Mucosa of rectum (tissue), 2 donors: Measurements from ENCODE around the gene PAK4.
A peak's percentile ranks its signal among the peaks of the same experiment; 100 is the strongest.

Experiments
- H3K27ac ChIP-seq, 2 donors: one replicate each; pipeline ENCODE4 v1.7.0; 2013; ENCODE audit warnings: inconsistent platforms in 2 of 2, low read depth in 2 of 2, low read length in 2 of 2
- H3K27me3 ChIP-seq, 2 donors: one replicate each; pipeline ENCODE4 v1.7.0; 2013; ENCODE audit warnings: low read length in 2 of 2; ENCODE audit not compliant: control insufficient read depth in 2 of 2, insufficient read depth in 2 of 2
- H3K36me3 ChIP-seq, 2 donors: one replicate each; pipeline ENCODE4 v1.7.0; 2013; ENCODE audit warnings: low read length in 2 of 2; ENCODE audit not compliant: control insufficient read depth in 2 of 2, insufficient read depth in 2 of 2
- H3K4me1 ChIP-seq, 2 donors: one replicate each; pipeline ENCODE4 v1.7.0; 2013; ENCODE audit warnings: low read length in 2 of 2, mild to moderate bottlenecking in 1 of 2; ENCODE audit not compliant: control insufficient read depth in 2 of 2, insufficient read depth in 2 of 2
- H3K4me3 ChIP-seq, 2 donors: one replicate each; pipeline ENCODE4 v1.7.0; 2013; ENCODE audit warnings: low read length in 2 of 2
- H3K9ac ChIP-seq, 2 donors: one replicate each; pipeline ENCODE4 v1.7.0; 2013; ENCODE audit warnings: low read length in 2 of 2, low read depth in 1 of 2, mild to moderate bottlenecking in 1 of 2
- H3K9me3 ChIP-seq, 2 donors: one replicate each; pipeline ENCODE4 v1.7.0; 2013; ENCODE audit warnings: low read length in 2 of 2; ENCODE audit not compliant: control insufficient read depth in 2 of 2
- donor health status: healthy.
- donor health status: Normal muscosa, but diverticular disease.

Gene PAK4

DNA sequence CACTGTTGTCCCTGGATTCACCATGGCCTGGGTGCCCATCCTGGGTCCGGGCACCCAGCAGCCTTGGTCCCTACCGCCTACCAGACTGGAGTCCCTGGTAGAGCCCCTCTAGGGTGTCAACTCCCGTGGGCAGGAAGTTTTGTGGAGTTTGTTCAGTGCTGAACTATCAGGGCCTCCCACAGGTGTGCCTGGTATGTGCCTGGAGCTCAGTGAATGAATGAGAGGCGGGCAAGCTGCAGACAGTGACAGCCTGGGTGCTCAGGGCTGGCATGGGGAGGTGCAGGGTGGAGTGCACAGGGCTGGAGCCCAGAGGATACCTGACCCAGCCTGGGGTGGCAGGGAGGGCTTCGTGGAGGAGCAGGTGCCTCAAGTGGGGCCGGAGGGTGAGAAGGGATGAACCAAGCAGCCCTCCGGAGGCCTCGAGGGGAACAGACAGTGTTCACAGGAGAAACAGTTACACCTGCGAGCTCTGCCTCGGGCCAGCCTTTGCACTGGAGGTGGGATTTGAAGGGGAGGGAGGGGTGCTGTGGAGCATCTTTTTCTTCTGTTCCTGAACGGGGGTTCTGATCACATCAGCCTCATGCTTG is 29.6 kb downstream of the PAK4 start:
- Histone ChIP-seq H3K4me3 (no peak overlapping the region), H3K9me3 (no peaks in the 10 kb centered on the region), H3K27me3 (no peaks in the 10 kb centered on the region), H3K27ac (peak overlapping the region in 1 of 2 donors; percentile 1), H3K9ac (no peak overlapping the region), H3K4me1 (peaks cover 16 to 35% of the 10 kb centered on the region in 2 donors), H3K36me3 (peaks cover 0 to 5% of the 10 kb centered on the region in 2 donors)

DNA sequence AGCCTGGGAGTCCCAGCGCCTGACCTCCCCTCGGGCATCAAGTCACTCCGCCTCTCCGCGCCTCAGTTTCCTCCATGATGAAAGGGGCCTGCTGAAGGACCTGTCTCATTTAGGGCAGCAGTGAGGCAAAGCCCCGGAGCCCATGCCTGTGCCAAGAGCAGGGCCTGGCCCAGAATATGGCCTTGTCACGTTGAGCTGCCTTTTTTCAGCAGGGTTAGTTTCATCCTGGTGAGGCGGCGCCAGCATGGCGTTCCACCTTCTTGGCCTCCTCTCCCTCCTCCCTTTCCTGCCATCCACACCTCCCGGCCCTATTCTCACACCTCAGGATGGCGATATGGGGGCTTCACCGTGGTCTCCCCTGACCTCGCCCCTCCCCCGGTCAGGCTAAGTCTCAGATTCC is 30.2 kb downstream of the PAK4 start:
- Histone ChIP-seq H3K27me3 (no peaks in the 10 kb centered on the region), H3K36me3 (peaks cover 0 to 5% of the 10 kb centered on the region in 2 donors), H3K9me3 (no peaks in the 10 kb centered on the region), H3K4me1 (peaks cover 16 to 35% of the 10 kb centered on the region in 2 donors), H3K4me3 (no peak overlapping the region), H3K9ac (no peak overlapping the region), H3K27ac (no peak overlapping the region)

GRCh38 chr19:39156326-39157230 is 31.0 kb downstream of the PAK4 start:
- Histone ChIP-seq H3K27me3 (no peaks in the 10 kb centered on the region), H3K4me3 (peak overlapping the region in 1 of 2 donors; percentile 2), H3K4me1 (peaks cover 16 to 35% of the 10 kb centered on the region in 2 donors), H3K27ac (no peak overlapping the region), H3K36me3 (peaks cover 0 to 5% of the 10 kb centered on the region in 2 donors), H3K9ac (no peak overlapping the region), H3K9me3 (no peaks in the 10 kb centered on the region)

GRCh38 chr19:39157275-39157996 is 31.9 kb downstream of the PAK4 start:
- no peak overlapping the region for H3K4me3 ChIP-seq
- no peak overlapping the region for H3K9ac ChIP-seq
- H3K27me3 ChIP-seq, result no peaks in the 10 kb centered on the region
- peaks cover 16 to 35% of the 10 kb centered on the region in 2 donors for H3K4me1 ChIP-seq
- H3K36me3 ChIP-seq, result peaks cover 0 to 5% of the 10 kb centered on the region in 2 donors
- no peaks in the 10 kb centered on the region for H3K9me3 ChIP-seq
- H3K27ac ChIP-seq, result no peak overlapping the region

DNA sequence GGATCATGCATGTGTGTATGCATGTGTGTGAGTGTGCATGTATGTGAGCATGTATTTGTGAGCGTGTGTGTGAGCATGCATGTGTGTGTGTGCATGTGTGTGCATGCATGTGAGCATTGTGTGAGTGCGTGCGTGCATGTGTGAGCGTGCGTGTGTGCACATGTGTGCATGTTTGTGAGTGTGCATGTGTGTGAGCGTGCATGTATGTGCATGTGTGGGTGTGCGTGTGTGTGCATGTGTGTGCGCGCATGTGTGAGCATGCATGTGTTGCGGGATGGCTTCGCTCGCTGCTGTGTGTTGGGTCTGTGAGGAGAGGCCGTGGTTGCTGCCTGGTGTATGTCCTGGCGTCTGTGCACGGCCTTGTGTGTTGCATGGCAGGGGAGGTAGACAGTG is 32.4 kb downstream of the PAK4 start:
- H3K27me3 ChIP-seq, result no peaks in the 10 kb centered on the region
- H3K4me3 ChIP-seq, result no peak overlapping the region
- H3K9me3 ChIP-seq, result no peaks in the 10 kb centered on the region
- peaks cover 0 to 5% of the 10 kb centered on the region in 2 donors for H3K36me3 ChIP-seq
- H3K9ac ChIP-seq, result no peak overlapping the region
- no peak overlapping the region for H3K27ac ChIP-seq
- peaks cover 16 to 35% of the 10 kb centered on the region in 2 donors for H3K4me1 ChIP-seq

DNA sequence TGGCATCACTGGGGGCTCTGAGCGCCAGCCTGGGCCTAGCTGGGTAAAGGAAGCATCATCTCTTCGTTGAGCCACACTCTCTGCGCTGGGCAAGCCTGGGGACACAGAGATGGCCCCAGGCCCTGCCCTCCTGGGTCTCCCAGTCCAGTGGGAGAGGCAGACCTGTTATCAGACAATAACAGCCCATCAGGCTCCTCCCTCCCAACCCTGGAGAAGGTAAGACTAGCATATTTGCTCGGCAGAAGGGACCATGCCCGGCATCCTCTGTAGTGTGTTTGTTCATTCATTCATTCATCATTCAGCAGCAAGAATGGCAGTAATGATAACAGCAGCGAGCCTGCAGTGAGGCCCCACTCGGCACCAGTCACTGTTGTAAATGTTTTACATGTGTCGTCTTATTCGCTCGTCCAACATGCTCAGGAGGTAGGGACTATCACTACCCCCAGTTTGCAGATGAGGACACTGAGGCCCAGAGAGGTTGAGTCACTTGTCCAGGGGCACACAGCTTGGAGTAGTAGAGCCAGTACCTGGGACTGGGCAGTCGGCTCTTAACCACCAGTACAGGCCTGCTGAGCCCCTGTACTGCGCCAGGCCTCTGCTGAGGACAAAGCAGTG is 33.2 kb downstream of the PAK4 start:
- Histone ChIP-seq H3K9ac (no peak overlapping the region), H3K9me3 (no peaks in the 10 kb centered on the region), H3K4me1 (peaks cover 16 to 34% of the 10 kb centered on the region in 2 donors), H3K27ac (no peak overlapping the region), H3K4me3 (no peak overlapping the region), H3K27me3 (no peaks in the 10 kb centered on the region), H3K36me3 (peaks cover 0 to 5% of the 10 kb centered on the region in 2 donors)

DNA sequence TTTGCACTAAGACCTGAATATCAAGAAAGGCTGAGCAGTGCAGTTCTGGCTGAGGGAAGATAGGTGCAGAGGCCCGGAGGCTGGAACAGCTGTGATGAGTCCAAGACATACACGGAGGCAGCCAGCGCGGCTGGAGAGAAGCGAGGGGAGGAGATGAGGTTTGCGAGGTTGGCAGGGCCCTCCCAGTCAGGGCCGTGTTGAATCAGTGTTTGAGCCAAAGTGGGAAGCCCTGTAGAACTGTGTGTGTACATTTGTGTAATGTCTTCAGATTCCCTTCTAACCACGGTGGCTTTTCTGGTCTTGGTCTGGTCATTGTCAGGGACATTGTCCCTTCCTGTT is 34.9 kb downstream of the PAK4 start:
- Histone ChIP-seq H3K9ac (no peak overlapping the region), H3K4me1 (peaks cover 6 to 21% of the 10 kb centered on the region in 2 donors), H3K27ac (no peak overlapping the region), H3K27me3 (no peaks in the 10 kb centered on the region), H3K36me3 (peaks cover 0 to 5% of the 10 kb centered on the region in 2 donors), H3K4me3 (no peak overlapping the region), H3K9me3 (no peaks in the 10 kb centered on the region)

GRCh38 chr19:39160889-39161672 is 35.5 kb downstream of the PAK4 start:
- no peak overlapping the region for H3K9ac ChIP-seq
- H3K27me3 ChIP-seq, result no peaks in the 10 kb centered on the region
- peaks cover 2 to 19% of the 10 kb centered on the region in 2 donors for H3K4me1 ChIP-seq
- peaks cover 0 to 5% of the 10 kb centered on the region in 2 donors for H3K36me3 ChIP-seq
- no peak overlapping the region for H3K27ac ChIP-seq
- no peaks in the 10 kb centered on the region for H3K9me3 ChIP-seq
- H3K4me3 ChIP-seq, result no peak overlapping the region

- Histone ChIP-seq H3K4me1 (peaks cover 11 to 23% of the 10 kb centered on the region in 2 donors), H3K27ac (no peak overlapping the region), H3K4me3 (no peak overlapping the region), H3K27me3 (no peaks in the 10 kb centered on the region), H3K9me3 (no peaks in the 10 kb centered on the region), H3K9ac (no peak overlapping the region), H3K36me3 (peaks cover 0 to 5% of the 10 kb centered on the region in 2 donors)
These were observed 37.0 kb downstream of the PAK4 start for GRCh38 chr19:39162441-39163043.
